HG03039 (cell line): Measurements from ENCODE around the gene MAST4.

Experiments used
- ATAC-seq: cut with Tn5 transposase; IDR thresholded peaks from one replicate; pipeline ENCODE4 v1.9.1; 2021; ENCODE audit warnings: mild to moderate bottlenecking, moderate library complexity; ENCODE audit not compliant: unreplicated experiment

MAST4 gene

DNA sequence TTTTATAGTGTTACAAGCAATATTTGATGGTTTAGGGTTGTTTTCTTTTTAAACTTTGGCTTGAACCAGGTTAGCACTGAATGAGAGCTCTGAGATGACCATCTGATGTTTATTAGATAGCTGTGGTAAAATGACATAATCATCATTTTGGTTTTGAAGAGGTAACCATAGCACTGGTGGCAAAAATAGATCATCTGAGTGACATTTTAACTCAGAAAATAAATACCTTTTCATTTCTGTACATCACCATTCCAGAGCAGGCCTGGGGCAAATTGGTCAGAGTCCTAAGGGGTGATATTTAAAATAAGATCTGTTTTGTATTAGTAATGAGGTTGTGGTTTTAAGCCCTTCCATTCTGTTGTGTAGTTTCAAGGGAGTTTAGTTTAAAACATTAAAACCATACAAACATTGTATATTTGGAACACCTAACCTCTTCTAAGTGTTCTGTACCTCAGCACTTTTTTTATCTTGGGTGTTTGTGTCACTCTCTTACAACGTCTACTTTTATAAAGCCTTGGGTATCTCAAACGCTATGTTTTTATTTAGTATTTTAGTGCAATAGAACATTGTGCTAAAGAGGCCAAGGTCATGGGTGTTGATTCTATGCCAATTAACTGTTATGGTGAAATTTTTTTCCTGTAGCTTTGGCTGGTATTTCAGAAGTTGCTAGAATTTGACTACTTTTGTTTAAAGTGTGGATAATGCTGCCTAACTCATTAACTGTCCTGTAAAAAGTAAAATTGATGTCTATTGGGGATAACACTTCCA, 434.3 kb downstream of the MAST4 start:
- ATAC-seq: no peak

DNA sequence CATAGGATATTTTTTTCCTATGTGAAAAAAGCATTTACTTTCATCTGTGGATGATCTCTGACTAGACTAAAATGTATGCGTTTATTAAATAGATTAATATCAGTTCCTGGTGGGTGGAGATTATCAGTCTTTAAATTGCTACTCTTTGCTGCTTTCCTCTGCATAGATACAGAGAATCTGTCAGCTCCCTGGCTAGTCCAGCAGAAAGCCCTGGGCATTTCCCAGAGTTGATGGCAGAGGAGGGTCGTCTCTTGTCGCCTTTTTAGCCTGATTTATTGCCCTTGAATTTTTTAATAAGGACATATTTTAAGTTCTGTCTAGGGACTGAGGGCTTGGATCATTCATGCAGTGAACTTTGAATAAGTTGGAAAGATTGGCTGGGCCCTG, 434.9 kb downstream of the MAST4 start:
- no peak for ATAC-seq

DNA sequence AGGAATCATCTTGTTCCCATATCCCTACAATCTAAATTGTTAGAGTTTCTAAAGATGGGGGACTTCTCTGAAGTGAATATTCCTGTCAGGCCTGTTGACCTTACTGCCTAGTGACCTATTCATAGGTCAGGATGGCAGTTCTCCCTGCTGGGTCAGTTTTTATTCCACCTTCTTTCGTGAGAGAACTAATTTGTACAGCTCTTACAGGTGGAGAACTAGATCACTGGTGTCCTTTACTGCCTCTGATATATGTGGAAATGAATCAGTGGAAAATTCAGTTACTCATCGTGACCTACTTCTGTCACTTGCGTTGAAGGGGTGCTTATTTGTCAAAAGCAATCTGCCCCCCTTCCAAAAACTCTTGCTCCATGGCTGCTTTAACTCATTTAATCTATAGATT, 435.5 kb downstream of the MAST4 start:
- no peak for ATAC-seq

DNA sequence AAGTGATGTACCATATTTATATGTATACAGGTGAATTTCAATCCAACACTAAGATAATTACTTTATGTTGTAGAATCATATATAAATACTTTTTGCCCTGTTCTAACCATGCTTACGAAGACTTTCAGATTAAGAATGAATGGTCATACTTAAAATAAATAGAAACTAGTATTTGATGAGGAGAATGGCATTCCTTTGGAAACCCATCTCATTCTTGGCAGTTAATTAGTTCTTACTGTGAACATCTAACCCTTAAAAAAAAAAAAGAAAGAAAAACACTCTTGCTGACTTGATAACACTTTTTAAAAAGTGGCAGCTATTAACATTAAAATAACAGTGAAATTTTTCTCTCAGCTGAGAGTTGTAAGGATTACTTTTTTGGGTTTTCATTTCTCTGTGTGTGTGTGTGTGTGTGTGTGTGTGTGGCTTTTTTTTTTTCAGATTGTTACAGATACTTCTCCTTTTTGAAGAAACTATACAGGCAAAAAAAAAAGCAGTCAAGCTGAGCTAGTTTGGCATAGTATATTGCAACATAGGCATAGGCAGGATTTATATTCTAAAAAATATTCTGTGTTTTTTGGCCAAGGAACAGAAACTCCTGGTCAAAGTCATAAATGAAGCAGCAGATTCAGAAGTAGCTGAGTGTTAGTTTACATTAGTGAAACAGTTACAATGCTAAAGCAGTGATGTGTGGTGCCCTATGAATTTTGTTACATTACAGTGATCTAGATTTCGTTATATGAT, 436.9 kb downstream of the MAST4 start:
- ATAC-seq: no peak

DNA sequence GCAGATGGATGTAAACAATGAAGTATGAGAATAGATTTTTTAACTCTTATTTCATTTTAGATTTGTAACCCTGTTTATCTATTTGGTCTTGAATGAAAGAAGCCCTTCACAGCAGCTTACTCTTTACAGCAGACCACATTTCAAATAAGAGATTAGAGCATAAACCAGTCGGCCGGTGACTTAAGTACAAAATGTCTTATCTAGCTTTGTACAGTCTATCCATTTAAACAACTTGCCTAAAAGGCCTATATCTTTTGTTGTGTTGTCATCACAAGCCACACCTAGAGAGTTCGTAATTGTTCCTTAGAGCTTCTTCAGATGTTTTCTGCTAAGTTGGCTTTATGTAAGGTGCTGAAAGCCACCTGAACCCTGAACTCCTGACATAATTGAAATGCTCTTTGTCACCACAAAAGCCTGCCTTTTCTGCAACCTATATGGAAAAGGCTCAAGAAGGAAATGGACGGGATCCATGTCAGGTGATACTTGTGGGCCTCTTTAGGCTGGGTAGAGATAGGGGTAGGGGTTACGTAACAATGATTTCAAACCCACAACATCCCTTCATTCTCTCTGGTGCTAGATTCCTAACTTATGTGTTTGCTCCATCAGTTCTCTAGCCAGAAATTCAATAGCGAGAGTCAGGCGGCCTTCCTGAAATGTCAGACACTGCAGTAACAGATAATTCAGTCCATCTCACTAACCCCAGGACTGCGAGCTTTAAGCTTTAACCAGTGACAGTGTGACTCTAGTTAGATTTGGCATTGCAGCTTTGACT, 437.9 kb downstream of the MAST4 start:
- no peak for ATAC-seq

DNA sequence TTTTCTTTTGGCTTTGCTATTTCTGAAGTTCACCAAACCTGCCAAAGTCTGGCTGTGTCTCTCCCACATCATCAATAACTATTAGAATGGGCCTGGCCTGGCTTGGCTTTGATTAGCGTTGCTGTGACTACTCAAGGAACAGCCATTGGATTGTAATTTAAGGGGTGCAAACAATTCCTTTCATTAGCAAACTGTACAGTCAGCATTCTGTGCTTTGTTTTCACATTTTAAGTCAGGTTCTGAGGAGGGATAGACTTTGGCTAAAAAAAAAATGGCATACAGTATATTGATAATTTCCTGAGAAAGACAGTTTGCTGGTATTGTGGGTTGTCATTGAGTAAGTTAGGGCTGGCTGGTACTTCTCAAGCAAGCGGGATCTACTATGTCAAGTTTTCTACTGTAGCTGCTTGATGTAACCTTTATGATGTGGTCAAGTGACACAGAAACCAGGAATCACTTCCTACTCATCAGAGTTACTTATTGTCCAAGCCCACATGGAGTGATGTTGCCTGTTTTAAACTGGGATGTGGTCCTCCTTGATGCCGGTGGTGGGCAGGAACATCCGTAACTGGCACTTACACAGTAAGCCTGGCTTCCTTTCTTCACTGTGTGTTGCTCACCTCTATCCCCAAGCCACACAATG, 439.0 kb downstream of the MAST4 start:
- no peak for ATAC-seq

DNA sequence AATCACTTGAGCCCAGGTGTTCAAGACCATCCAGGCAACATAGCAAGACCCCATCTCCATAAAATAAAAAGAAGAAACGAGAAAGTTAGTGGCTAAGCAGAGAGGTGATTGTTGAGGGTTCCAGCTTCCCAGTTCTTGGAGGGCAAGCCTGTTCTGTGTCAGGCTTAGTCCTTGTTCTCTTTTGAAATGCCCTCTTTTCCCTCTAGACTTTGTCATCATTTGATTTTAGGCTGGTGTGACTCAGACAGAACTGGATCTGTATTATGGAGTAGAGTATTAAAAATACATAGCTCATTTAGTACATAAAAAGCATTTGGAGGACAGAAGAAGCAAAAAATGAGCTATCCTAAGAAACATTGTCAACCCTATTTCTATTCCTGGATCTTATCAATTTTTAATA, 441.0 kb downstream of the MAST4 start:
- no peak for ATAC-seq

DNA sequence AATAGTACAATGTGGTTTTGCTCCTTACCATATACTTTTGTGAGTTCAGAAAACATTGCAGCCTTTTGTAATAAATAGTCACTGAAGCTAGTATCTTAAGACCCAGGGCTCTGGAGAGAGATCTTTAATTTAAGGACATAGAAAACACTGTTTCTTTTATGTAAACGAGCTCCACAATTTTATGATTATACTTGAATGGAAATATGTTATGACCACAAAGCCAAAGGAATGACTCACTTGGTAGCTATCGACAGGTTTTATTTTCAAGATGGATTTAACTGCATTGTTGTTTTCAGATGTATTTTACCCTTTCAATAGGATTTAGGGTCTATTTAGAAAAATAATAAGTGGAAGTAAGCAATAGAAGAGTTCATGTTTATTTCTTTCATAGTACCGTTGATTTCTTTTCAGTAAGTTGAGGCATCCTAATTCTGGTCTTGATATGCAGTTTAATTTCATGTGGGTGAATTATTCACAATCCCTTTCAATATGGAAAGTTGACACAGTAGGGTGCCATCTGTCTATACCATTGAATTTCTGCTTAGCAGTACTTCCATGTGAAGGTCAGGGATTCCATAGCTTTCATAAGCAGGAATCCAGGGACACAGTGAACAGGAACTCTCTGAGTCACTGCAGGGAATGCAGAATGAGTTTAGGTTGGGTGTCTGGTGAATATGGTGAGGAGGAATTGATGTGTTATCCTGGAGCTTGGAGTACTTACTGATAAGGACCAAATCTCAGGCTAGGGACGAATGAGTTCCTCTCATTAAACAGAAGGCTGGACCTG, 442.8 kb downstream of the MAST4 start:
- ATAC-seq: no peak

DNA sequence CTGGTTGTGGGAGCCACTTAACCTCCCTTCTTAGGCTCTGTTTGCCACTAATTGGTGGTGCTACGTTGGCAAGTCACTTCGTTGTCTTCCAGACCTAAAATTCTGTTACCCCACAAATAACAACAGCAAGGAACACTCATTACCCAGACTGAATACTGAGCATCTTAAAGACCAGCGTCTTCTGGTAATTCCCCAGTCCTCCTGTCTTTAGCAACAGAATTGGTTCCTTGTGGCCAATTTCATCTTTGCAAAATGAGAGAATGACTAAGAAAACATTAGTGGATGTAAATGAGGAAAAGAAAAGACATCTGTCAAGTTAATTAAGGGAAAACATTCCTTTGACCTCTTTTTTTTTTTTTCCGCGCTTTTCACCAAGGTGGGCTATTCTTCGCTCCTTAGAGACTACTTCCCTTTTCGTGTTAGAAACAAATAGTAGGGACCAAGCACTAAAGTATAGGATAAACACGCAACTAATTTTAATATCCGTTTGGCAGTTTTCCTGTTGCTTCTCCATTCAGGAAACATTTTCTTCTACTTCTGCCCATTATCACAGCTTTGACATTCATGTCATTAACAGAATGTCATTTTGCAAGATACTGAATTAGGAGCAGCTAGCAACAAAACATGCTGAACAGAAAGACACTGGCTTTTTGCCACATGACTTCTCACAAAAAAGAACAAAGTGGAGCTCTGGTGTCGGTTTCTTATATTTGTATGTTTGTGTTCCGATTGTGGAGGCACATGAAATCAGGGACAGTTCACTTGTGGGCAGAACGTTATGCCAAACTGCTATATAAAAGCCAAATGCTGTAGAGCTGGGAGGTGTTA, 446.2 kb downstream of the MAST4 start:
- ATAC-seq: no peak

DNA sequence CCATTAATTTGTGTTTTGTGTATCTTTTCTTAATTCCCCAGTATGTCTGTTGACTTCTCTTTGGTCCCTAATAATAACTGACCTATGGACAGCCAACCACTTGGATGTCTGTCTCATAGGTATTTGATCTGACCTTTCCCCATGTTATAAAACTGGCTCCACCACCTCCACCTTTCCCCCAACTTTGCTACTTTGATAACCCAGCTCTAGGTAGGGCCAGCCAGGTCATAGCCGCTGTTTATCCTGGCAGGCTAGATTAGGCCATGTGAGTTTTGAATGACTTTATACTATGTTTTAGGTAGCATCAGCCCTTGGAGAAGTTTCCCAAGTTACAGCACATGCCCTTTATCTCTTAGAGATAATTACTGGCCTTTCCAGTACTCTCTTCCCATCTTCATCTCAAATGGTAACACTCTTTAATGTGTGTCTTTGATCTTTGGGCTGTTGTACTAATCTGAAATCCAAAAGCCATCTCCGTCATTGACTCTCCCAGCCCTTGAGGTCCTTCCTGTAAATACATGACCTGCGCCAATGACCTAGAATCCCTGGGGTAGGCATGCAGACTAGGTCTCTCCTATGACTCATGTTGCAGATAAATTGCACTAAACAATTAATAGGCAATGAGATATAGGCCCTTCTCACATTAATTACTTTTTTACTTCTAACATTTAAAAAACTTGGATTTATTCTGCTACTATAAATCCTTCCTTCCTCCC, 447.8 kb downstream of the MAST4 start:
- ATAC-seq: no peak

DNA sequence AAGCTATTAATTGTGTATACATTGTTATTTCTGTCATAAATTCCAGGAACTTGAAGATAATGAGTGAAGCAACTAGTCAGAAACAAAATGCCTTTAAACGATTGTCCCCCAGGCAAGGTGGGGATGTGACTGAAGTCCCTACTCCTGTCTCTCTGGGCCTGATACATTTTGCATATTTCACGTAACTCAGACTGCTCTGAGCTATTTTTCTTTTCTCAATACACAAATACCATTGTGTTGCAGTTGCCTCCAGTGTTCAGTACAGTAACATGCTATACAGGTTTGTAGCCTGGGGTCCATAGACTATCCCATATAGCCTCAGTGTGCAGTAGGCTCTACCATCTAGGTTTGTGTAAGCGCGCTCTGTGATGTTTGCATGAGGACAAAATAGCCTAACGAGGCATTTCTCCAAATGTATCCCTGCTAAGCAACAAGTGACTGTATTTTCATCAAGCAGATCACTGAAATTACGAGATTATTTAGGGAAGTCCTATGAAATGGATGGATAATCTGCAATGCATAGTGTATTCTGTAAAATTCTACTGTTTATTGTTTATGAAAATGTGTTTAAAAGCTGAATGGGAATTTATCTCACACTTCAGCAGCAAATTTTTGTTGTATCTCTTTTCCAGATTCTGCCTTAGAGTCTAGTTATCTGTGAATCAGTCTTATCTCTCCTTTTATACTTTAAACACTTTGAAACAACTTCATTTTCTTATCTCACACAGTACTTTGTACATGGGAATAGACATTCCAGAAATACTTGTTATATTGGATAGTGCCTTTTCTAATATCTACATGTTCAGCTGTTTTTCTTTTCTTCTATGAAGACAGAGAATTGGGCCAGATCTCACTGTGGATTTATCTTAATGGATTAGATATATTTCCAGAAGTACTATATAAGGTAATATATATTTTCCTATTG, 449.9 kb downstream of the MAST4 start:
- ATAC-seq: no peak

DNA sequence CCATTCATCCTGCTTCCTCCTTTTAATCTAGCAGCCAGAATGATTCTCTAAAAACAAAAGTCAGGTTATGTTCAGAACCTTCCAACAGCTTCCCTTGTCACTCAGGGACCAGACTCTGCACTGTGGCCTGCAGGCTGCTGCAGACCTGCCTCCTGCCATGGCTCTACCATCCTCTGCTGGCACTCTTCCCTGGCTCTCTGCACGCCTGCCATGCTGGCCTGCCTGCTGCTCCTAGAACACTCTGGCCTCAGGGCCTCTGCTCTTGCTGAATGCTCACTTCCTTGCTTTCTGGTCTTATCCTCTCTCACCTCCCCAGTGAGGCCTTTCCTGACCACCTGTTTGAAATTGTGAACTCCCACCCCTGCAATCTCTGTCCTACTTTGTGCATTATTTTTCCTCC, 451.0 kb downstream of the MAST4 start:
- no peak for ATAC-seq

DNA sequence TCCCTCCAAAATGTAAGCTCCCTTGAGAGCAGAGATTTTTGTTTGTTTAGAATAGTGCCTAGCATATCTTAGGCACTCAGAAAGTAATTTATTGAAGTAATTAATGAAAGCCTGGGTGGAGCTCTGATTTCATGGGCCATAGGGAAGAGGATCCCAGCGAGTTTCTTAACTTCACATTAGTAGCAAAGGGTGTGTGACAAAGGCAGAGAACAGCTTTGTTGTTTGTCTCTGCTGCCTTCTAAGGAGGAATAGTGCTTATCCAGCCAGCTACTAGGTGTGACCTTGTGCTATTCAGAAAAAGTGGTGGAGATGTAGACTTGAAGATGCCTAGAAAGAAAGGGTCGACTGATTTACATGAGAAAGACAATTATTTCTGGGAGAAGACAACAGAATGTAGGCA, 451.4 kb downstream of the MAST4 start:
- no peak for ATAC-seq

DNA sequence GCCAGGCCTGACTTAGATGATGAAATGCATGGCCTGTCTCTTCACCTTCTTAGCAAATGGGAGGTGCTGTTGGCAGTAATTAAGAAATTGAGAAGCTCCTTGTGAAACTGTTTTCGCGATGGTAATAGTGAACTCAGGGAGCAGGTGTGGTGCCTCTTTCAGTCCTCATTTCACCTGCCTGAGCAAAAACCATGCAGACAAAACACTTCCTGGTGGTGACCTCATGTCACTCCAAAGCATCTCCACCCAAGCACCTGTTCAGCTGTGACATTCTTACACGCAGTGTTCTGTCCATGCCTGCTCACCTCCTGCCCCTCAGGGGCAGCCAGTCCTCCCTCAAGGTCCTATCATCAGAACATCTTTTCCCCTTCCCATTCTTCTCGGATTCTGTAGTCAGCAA, 453.9 kb downstream of the MAST4 start:
- ATAC-seq: no peak

DNA sequence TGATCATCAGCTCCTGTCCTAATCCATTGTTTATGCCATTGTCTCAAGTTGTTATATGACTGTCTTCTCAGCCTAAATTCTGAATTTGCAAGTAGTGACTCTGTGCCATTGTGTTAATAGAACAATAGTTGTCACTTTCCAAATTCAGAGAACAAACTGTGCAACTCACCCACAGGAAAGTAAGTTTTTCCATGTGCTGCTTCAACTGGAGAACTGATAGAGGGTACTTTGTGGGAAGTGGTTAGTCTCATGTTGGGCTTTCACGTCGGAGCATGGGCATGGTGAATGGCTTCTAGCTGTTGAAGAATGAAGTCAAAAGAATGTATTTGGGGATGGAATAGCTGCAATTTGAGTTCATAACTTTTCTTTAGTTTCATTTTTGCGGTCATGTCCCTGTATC, 454.4 kb downstream of the MAST4 start:
- ATAC-seq: no peak

DNA sequence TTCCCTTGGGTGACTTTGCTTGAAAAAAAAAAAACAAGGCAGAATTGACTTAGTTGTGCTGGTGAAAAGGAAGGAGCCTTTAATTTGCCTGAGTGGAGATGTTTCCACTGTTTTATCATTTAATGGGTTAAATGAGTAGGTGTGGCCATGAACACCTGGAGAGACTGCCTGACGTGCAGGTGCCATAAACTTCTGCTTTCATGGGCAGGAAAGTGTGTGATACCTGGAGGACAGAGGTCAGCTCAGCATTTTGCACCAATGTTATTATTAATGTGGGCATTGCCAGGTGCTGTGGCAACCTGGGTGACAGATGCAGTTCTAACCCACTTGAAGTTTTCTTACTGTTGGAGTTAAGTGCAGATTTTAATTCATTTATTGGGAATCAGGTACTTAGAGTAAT, 455.0 kb downstream of the MAST4 start:
- ATAC-seq: no peak

DNA sequence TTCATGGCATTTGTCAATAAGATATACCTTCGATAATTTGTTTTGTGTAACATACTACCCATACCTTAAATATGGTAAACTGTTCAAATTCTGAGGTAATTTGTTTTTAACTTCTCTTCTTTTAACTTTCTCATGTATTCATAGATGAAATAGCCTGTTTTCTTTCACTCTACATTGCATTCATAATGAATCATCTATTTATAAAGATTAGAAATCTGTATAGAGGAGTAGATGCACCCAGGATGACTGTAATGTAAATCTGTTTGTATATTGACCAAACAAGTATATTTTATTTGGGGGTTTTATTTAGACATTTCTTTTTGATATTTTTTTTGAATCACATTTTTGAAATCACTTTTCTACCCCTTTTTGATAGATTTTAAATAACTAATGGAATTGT, 455.8 kb downstream of the MAST4 start:
- no peak for ATAC-seq

DNA sequence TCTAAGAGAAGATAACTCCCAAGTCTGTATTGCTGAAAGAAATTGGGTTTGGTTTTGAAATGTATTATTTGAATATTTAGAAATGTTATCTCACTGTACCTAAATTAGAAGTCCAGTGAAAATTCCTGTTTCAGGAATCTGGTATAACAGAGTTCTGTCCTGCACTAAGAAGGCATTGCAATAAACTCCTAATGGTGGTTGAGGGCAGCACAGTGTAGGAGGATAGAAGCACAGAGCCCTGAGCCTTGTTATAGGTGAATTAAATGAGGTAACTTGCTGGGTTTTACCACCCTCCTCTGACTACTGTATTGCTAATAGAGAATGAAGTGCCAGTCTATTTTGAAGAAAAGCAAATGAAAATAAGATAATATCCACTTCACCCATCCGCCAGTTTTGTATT, 457.0 kb downstream of the MAST4 start:
- ATAC-seq: no peak
